HEK293 (cell line): ENCODE results near the gene ATP13A3.

Source experiments
- AEBP2 ChIP-seq: fragments of 450-650 bp; formaldehyde crosslinking; IDR thresholded peaks from 2 replicates; pipeline ENCODE4 v1.5.1; 2016; ENCODE audit warnings: missing biosample characterization, missing genetic modification characterization, borderline replicate concordance
- HOXA7 ChIP-seq: sonication (generic); formaldehyde crosslinking; IDR thresholded peaks from 2 replicates; pipeline ENCODE4 v1.8.1; 2022; ENCODE audit warnings: missing genetic modification reagents, borderline replicate concordance
- HOXC10 ChIP-seq: sonication (generic); formaldehyde crosslinking; IDR thresholded peaks from 2 replicates; pipeline ENCODE4 v1.8.1; 2023; ENCODE audit warnings: mild to moderate bottlenecking, missing genetic modification reagents
- KLF16 ChIP-seq: fragments of 450-650 bp; formaldehyde crosslinking; IDR thresholded peaks from 2 replicates; pipeline ENCODE4 v1.5.1; 2017; ENCODE audit warnings: missing biosample characterization, missing genetic modification characterization
- ZBTB20 ChIP-seq: fragments of 450-650 bp; formaldehyde crosslinking; IDR thresholded peaks from 2 replicates; pipeline ENCODE4 v1.5.1; 2016; ENCODE audit warnings: missing biosample characterization, missing genetic modification characterization
- ZNF155 ChIP-seq: fragments of 450-650 bp; formaldehyde crosslinking; IDR thresholded peaks from 2 replicates; pipeline ENCODE4 v1.5.1; 2016; ENCODE audit warnings: missing biosample characterization, missing genetic modification characterization
- ZNF391 ChIP-seq: fragments of 450-650 bp; formaldehyde crosslinking; IDR thresholded peaks from 2 replicates; pipeline ENCODE4 v1.5.1; 2016; ENCODE audit warnings: low read depth, missing biosample characterization, missing genetic modification characterization, borderline replicate concordance
- TF ChIP-seq, protein P1 (sequence below): fragments of 450-650 bp; formaldehyde crosslinking; IDR thresholded peaks from 2 replicates; pipeline ENCODE4 v1.5.1; 2016; ENCODE audit warnings: missing biosample characterization, missing genetic modification characterization
- TF ChIP-seq, protein P2 (sequence below): fragments of 450-650 bp; formaldehyde crosslinking; IDR thresholded peaks from 2 replicates; pipeline ENCODE4 v1.5.1; 2016; ENCODE audit warnings: missing biosample characterization, missing genetic modification characterization
- TF ChIP-seq, protein P3 (sequence below): fragments of 450-650 bp; formaldehyde crosslinking; IDR thresholded peaks from 2 replicates; pipeline ENCODE4 v1.5.1; 2016; ENCODE audit warnings: missing biosample characterization, missing genetic modification characterization, borderline replicate concordance
- TF ChIP-seq, protein P4 (sequence below): fragments of 450-650 bp; formaldehyde crosslinking; IDR thresholded peaks from 2 replicates; pipeline ENCODE4 v1.5.1; 2016; ENCODE audit warnings: missing biosample characterization, missing genetic modification characterization
- TF ChIP-seq, protein P5 (sequence below): fragments of 450-650 bp; formaldehyde crosslinking; IDR thresholded peaks from 2 replicates; pipeline ENCODE4 v1.5.1; 2017; ENCODE audit warnings: missing biosample characterization, missing genetic modification characterization

DNA sequence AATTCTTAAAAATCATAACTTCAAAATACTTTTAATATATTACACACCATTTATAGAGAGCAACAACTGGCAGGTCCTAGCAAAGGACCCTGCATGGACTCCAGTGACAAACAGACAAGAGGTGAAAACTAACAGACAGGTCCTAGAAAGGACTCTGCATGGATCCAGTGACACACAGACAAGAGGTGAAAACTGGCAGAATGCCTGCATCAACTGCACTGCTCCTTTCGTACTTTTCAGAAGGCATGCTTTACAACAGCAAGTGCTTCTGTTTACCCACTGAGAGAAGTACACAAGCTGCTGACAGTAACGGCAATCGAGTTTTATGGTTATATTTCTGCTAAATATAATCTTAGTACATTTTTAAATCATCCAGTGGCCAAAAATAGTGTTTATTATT is 63.5 kb downstream of the ATP13A3 start:
- TF ChIP-seq HOXC10 (CRISPR knock-in tag) (no peak), AEBP2 (tag by site-specific recombination) (no peak), ZNF155 (tag by site-specific recombination) (no peak), HOXA7 (no peak), KLF16 (tag by site-specific recombination) (no peak), ZBTB20 (tag by site-specific recombination) (no peak), ZNF391 (tag by site-specific recombination) (no peak)
- TF ChIP-seq, protein P1, sequence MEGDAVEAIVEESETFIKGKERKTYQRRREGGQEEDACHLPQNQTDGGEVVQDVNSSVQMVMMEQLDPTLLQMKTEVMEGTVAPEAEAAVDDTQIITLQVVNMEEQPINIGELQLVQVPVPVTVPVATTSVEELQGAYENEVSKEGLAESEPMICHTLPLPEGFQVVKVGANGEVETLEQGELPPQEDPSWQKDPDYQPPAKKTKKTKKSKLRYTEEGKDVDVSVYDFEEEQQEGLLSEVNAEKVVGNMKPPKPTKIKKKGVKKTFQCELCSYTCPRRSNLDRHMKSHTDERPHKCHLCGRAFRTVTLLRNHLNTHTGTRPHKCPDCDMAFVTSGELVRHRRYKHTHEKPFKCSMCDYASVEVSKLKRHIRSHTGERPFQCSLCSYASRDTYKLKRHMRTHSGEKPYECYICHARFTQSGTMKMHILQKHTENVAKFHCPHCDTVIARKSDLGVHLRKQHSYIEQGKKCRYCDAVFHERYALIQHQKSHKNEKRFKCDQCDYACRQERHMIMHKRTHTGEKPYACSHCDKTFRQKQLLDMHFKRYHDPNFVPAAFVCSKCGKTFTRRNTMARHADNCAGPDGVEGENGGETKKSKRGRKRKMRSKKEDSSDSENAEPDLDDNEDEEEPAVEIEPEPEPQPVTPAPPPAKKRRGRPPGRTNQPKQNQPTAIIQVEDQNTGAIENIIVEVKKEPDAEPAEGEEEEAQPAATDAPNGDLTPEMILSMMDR (tag by site-specific recombination), result no peak
- TF ChIP-seq, protein P2, sequence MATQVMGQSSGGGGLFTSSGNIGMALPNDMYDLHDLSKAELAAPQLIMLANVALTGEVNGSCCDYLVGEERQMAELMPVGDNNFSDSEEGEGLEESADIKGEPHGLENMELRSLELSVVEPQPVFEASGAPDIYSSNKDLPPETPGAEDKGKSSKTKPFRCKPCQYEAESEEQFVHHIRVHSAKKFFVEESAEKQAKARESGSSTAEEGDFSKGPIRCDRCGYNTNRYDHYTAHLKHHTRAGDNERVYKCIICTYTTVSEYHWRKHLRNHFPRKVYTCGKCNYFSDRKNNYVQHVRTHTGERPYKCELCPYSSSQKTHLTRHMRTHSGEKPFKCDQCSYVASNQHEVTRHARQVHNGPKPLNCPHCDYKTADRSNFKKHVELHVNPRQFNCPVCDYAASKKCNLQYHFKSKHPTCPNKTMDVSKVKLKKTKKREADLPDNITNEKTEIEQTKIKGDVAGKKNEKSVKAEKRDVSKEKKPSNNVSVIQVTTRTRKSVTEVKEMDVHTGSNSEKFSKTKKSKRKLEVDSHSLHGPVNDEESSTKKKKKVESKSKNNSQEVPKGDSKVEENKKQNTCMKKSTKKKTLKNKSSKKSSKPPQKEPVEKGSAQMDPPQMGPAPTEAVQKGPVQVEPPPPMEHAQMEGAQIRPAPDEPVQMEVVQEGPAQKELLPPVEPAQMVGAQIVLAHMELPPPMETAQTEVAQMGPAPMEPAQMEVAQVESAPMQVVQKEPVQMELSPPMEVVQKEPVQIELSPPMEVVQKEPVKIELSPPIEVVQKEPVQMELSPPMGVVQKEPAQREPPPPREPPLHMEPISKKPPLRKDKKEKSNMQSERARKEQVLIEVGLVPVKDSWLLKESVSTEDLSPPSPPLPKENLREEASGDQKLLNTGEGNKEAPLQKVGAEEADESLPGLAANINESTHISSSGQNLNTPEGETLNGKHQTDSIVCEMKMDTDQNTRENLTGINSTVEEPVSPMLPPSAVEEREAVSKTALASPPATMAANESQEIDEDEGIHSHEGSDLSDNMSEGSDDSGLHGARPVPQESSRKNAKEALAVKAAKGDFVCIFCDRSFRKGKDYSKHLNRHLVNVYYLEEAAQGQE (tag by site-specific recombination), result no peak
- TF ChIP-seq, protein P3, sequence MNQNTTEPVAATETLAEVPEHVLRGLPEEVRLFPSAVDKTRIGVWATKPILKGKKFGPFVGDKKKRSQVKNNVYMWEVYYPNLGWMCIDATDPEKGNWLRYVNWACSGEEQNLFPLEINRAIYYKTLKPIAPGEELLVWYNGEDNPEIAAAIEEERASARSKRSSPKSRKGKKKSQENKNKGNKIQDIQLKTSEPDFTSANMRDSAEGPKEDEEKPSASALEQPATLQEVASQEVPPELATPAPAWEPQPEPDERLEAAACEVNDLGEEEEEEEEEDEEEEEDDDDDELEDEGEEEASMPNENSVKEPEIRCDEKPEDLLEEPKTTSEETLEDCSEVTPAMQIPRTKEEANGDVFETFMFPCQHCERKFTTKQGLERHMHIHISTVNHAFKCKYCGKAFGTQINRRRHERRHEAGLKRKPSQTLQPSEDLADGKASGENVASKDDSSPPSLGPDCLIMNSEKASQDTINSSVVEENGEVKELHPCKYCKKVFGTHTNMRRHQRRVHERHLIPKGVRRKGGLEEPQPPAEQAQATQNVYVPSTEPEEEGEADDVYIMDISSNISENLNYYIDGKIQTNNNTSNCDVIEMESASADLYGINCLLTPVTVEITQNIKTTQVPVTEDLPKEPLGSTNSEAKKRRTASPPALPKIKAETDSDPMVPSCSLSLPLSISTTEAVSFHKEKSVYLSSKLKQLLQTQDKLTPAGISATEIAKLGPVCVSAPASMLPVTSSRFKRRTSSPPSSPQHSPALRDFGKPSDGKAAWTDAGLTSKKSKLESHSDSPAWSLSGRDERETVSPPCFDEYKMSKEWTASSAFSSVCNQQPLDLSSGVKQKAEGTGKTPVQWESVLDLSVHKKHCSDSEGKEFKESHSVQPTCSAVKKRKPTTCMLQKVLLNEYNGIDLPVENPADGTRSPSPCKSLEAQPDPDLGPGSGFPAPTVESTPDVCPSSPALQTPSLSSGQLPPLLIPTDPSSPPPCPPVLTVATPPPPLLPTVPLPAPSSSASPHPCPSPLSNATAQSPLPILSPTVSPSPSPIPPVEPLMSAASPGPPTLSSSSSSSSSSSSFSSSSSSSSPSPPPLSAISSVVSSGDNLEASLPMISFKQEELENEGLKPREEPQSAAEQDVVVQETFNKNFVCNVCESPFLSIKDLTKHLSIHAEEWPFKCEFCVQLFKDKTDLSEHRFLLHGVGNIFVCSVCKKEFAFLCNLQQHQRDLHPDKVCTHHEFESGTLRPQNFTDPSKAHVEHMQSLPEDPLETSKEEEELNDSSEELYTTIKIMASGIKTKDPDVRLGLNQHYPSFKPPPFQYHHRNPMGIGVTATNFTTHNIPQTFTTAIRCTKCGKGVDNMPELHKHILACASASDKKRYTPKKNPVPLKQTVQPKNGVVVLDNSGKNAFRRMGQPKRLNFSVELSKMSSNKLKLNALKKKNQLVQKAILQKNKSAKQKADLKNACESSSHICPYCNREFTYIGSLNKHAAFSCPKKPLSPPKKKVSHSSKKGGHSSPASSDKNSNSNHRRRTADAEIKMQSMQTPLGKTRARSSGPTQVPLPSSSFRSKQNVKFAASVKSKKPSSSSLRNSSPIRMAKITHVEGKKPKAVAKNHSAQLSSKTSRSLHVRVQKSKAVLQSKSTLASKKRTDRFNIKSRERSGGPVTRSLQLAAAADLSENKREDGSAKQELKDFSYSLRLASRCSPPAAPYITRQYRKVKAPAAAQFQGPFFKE (tag by site-specific recombination), result no peak
- TF ChIP-seq, protein P4, sequence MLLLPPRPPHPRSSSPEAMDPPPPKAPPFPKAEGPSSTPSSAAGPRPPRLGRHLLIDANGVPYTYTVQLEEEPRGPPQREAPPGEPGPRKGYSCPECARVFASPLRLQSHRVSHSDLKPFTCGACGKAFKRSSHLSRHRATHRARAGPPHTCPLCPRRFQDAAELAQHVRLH (tag by site-specific recombination), result no peak
- TF ChIP-seq, protein P5, sequence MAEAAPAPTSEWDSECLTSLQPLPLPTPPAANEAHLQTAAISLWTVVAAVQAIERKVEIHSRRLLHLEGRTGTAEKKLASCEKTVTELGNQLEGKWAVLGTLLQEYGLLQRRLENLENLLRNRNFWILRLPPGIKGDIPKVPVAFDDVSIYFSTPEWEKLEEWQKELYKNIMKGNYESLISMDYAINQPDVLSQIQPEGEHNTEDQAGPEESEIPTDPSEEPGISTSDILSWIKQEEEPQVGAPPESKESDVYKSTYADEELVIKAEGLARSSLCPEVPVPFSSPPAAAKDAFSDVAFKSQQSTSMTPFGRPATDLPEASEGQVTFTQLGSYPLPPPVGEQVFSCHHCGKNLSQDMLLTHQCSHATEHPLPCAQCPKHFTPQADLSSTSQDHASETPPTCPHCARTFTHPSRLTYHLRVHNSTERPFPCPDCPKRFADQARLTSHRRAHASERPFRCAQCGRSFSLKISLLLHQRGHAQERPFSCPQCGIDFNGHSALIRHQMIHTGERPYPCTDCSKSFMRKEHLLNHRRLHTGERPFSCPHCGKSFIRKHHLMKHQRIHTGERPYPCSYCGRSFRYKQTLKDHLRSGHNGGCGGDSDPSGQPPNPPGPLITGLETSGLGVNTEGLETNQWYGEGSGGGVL (tag by site-specific recombination), result no peak
